ENCODE data around the gene AKTIP.

DNA sequence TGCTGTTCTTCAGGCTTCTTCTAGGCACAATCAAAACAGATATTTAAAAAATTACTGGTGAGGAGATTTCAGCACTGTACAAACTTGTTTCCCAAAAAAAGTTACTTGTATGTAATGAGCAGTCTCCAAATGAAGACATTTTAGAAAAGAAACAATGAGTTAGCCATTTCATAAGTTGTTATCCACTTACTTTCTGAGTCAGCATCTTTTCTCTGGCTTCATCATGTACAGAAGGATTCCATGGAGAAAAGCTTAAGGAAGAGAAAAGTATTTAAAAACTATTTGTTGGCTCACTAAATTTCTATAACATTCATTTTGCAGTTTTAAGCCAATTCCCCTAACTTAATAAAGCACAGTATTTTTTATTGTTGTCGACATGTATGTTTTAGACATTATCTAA lies 10.5 kb downstream of the AKTIP start:
- TF ChIP-seq TAF1 (IDR thresholded peaks at IDR 0.05; ENCODE audit: borderline replicate concordance, insufficient read depth, low read length) (no peak), SIN3A (IDR thresholded peaks at IDR 0.05; ENCODE audit: borderline replicate concordance, insufficient read depth, low read length) (no peak)

All from PFSK-1 (cell line).